Activated CD8-positive, alpha-beta memory T cell treated with anti-CD3 and anti-CD28 coated beads for 4 hours (primary cell): ENCODE results near the gene NCOA1.
A peak's percentile ranks its signal among the peaks of the same experiment; 100 is the strongest.
"Not testable (repeated sequence)": the region's sequence is repeated elsewhere in the genome, so short reads cannot be mapped to it uniquely, and the experiment has no call there.

Experiments
- DNase-seq, 2 donors: peaks; one replicate each; pipeline ENCODE4 v3.0.0-alpha.2; 2020; ENCODE audit warnings: low read depth in 2 of 2

The NCOA1 gene

DNA sequence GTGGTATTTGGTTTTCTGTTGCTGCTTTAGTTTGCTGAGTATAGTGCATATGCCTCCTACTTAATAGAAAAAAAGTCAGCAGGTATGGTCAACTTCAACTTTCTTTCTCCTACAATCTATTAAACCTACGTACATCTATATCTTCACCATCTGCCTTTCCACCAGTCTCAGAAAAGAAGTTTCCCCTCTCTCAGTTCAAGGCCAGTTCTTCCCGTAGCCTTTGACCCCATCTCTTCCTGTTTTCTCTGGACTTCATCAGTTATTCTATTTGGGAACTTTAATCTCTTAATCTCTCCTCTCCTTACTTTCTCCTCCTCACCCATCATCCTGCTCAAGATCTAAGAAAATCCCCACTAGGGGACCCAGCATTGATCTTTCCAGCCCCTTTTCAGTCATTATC lies 296.5 kb downstream of the NCOA1 start:
- DNase-seq: no peak

DNA sequence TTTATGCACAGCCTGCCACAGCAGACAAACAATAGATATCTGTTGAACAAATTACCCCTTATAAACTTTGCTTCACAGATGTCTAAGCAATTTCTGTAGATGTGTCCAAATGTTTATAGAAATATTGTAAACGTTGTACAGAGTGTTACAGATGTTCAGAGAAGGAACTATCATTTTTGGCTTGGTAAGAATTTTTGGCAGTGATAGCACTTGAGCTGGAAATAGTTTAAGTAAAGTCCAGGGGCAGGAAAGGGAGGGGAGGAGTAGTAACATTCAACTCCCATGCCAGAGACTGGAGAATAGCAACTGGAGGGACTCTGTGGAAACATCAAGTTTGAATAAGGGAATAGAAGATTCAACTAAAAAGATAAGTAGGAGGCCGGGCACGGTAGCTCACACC lies 297.8 kb downstream of the NCOA1 start:
- no peak for DNase-seq

DNA sequence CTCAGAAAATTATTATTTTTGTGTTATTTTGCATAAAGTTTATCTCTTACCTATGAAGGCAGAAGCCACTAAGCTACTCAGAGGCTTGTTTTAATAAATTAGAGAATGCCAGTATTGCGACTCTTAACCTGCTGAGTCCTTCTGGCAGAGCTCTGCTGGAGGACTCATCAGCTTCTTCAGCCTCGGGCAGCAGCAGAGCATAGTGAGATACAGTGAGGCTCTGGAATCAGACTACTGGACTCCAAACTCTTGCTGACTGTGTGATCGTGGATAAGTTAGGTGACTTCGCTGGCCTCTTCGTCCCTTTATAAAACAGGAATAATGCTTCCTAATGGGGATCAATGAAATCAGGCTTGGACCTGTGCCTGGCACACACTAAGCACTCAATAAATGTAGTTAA lies 300.4 kb downstream of the NCOA1 start:
- no peak for DNase-seq

GRCh38 chr2:24792542-24792873 lies 301.5 kb downstream of the NCOA1 start:
- no peak for DNase-seq

GRCh38 chr2:24792874-24793760 lies 302.1 kb downstream of the NCOA1 start, which contains the start of the genes CENPO and PTRHD1:
Gene CENPO (plus strand): TSS chr2:24793425. CDS start chr2:24793920, 495 bp downstream.
Gene PTRHD1 (minus strand): TSS chr2:24793391. CDS start chr2:24793377, 14 bp downstream.
- peak; percentile 85 to 91 for DNase-seq

- no peak for DNase-seq
Measured at GRCh38 chr2:24793761-24794435, 302.8 kb downstream of the NCOA1 start.

- no peak for DNase-seq
Measured at GRCh38 chr2:24797644-24798043, 306.6 kb downstream of the NCOA1 start.

DNA sequence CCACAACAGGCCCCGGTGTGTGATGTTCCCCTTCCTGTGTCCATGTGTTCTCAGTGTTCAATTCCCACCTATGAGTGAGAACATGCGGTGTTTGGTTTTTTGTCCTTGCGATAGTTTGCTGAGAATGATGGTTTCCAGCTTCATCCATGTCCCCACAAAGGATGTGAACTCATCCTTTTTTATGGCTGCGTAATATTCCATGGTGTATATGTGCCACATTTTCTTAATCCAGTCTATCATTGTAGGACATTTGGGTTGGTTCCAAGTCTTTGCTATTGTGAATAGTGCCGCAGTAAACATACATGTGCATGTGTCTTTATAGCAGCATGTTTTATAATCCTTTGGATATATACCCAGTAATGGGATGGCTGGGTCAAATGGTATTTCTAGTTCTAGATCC lies 309.4 kb downstream of the NCOA1 start:
- DNase-seq: not testable (repeated sequence)

DNA sequence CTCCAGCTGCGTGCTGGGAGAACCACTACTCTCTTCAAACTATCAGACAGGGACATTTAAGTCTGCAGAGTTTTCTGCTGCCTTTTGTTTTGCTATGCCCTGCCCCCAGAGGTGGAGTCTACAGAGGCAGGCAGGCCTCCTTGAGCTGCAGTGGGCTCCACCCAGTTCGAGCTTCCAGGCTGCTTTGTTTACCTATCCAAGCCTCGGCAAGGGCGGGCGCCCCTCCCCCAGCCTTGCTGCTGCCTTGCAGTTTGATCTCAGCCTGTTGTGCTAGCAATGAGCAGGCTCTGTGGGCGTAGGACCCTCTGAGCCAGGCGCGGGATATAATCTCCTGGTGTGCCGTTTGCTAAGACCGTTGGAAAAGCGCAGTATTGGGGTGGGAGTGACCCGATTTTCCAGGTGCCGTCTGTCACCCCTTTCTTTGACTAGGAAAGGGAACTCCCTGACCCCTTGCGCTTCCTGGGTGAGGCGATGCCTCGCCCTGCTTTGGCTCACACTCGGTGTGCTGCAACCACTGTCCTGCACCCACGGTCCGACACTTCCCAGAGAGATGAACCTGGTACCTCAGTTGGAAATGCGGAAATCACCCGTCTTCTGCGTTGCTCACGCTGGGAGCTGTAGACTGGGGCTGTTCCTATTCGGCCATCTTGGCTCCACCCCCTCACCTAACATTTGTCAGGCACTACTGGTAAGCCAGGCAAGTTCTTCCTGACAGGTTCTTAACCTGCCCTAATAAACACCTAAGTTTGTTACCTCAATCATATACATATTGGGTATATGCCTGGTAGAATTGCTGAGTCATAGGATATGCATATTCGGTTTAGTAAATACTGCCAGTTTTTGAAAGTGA lies 315.0 kb downstream of the NCOA1 start:
- DNase-seq: not testable (repeated sequence)

DNA sequence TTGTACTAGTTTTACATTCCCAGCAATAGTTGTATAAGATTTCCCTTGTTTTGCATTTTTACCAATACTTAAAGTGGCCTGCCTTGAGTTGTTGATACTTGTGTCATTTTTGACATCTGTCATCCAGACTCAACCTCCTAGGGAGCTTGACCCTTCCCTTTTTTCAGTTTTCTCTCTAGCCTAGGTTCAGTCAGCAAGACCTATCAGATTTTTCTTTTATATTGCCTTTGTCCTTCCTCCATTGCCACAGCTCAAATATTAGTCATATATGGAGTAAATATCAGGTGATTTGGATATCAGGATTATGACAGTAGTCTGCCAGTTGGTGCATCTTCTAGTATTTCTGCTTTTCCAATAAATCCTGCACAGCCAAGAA lies 315.6 kb downstream of the NCOA1 start:
- DNase-seq: no peak

DNA sequence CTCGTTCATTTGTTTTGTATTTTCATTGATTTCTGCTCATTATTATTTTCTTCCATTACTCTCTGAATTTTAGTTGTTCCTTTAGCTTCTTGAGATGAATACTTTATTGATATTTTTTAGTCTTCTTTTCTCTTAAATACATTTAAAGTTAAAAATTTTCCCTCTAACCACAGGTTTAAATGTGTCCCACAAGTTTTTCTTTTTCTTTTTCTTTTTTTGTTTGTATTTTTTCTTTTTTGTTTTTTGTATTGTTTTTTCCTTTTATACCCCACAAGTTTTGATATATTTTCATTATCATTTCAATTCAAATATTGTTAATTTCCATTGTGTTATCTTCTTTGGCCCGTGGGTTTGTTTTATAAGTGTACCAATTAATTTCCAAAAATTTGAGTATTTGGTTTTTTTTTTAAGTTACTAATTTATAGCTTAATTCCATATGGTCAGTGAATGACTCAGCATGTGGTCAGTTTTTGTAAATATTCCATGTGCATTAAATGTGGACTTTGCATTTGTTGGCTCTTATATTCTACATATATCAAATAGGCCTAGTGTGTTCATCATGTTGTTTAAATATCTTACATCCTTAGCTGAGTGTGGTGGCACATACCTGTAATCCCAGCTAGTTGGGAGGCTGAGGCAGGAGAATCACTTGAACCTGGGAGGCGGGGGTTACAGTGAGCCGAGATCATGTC lies 318.4 kb downstream of the NCOA1 start:
- no peak for DNase-seq

GRCh38 chr2:24813691-24814137 lies 322.7 kb downstream of the NCOA1 start:
- no peak for DNase-seq

- DNase-seq: no peak
Measured at GRCh38 chr2:24814516-24814915, 323.5 kb downstream of the NCOA1 start.

DNA sequence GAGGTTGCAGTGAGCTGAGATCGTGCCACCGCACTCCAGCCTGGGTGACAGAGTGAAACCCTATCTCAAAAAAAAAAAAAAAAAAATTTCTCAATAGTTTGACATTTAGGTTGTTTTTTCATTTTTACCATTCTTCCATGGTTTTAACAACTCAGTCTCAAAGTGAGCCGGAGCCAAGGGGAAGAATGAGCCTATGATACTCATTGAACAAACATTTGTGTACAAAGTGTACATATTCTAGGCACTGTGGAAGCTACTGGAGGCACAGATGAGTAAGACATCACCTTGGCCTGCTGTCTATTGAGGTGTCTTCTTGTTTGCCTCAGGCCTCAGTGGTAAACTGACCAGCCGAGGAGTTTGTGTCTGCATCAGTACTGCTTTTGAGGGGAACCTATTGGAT lies 324.1 kb downstream of the NCOA1 start:
- no peak for DNase-seq

GRCh38 chr2:24816404-24816803 lies 325.4 kb downstream of the NCOA1 start:
- no peak for DNase-seq

GRCh38 chr2:24816884-24817283 lies 325.8 kb downstream of the NCOA1 start:
- DNase-seq: no peak

- no peak for DNase-seq
Measured at GRCh38 chr2:24818721-24819167, 327.7 kb downstream of the NCOA1 start.

GRCh38 chr2:24819442-24820174 lies 328.6 kb downstream of the NCOA1 start:
- DNase-seq: no peak

- DNase-seq: no peak
Measured at GRCh38 chr2:24820175-24820513, 329.1 kb downstream of the NCOA1 start.
